GM21825 (cell line): ENCODE data around the gene SRRM4.

Experiments used
- ATAC-seq: cut with Tn5 transposase; IDR thresholded peaks from one replicate; pipeline ENCODE4 v1.9.1; 2021; ENCODE audit warnings: mild to moderate bottlenecking, moderate library complexity; ENCODE audit not compliant: unreplicated experiment

SRRM4 gene

GRCh38 chr12:119195256-119195655 is 213.9 kb downstream of the SRRM4 start:
- ATAC-seq: no peak

GRCh38 chr12:119198440-119198839 is 217.1 kb downstream of the SRRM4 start:
- ATAC-seq: no peak

DNA sequence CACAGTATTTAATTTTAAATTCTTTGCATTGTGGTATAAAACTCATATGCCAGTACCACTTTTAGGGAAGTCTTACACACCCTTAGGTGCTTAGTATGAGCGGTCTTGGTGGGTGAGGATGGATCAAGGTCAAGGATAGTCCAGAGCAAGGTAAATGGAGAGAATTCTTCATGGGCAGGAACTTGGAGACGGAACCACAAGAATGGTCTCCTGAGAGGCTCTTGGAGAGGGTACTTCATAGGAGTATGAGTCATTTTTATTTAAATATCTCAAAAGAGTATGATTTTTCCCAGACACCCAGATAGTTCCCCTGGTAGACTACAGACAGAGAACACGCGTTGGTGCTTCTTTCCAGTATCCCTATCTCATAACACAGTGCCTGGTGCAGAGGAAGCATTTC is 219.3 kb downstream of the SRRM4 start:
- no peak for ATAC-seq

GRCh38 chr12:119201789-119202543 is 220.6 kb downstream of the SRRM4 start:
- no peak for ATAC-seq

GRCh38 chr12:119202544-119202943 is 221.2 kb downstream of the SRRM4 start:
- ATAC-seq: no peak

GRCh38 chr12:119204131-119204530 is 222.8 kb downstream of the SRRM4 start:
- ATAC-seq: no peak

DNA sequence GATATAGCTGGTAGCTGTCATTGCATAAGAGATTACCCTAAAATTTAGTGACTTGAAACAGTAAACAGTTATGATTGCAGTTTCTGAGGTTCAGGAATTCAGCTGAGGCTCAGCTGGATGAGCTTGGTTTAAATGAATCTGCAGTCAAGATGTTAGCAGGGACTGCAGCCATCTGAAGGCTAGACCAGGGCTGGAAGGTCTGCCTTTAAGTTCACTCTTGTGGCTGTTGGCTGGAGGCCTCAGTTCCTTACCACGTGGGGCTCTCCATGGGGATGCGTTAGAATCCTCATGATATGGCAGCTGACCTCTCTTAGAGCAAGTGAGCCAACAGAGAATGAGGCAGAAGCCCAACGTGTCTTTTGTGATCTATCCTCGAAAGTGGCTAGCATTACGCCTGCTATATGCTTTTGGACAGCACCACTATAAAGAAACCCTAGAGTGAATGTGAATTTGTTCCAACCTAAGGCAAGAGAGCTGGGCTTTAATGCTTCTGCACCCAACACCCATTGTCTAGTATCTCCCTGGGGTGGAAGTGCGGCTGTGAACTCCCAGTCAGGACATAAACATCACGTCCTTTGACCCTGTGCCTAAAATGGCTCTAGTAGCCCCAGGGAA is 223.4 kb downstream of the SRRM4 start:
- ATAC-seq: no peak

- no peak for ATAC-seq
Measured at GRCh38 chr12:119206348-119207062, 225.2 kb downstream of the SRRM4 start.

GRCh38 chr12:119207063-119207560 is 225.8 kb downstream of the SRRM4 start:
- ATAC-seq: no peak

GRCh38 chr12:119208626-119209061 is 227.3 kb downstream of the SRRM4 start:
- ATAC-seq: no peak

- ATAC-seq: no peak
Measured at GRCh38 chr12:119211884-119212283, 230.5 kb downstream of the SRRM4 start.
